Activated naive CD8-positive, alpha-beta T cell treated with anti-CD3 and anti-CD28 coated beads, Interleukin-2, amount 10 ng/mL, durations not matched to agents 7 days and 5 days (primary cell): ENCODE measurements around the gene NMU. TPM values are rescaled to one million over a fixed set of nuclear protein-coding genes. Genes with fewer than 3 reads are reported as not detected.
"Not testable (repeated sequence)": the region's sequence is repeated elsewhere in the genome, so short reads cannot be mapped to it uniquely, and the experiment has no call there.

Source experiments
- ATAC-seq: fragments of 150-1000 bp; cut with Tn5 transposase; one replicate; pipeline ENCODE4 v1.10.0; 2021; ENCODE audit warnings: low read depth, moderate library complexity
- POLR2A ChIA-PET: fragments of 350-600 bp; sonication (Branson Sonifier 250); formaldehyde crosslinking; loops from one replicate; lab custom pipeline; 2021; ENCODE audit warnings: antibody characterized with exemption; lab: Charles Lee
- DNase-seq: peaks from one replicate; pipeline ENCODE4 v3.0.0; 2021
- H3K27ac Mint-ChIP-seq: one replicate; pipeline ENCODE4 v1.8.0; 2022; ENCODE audit warnings: mild to moderate bottlenecking, mixed read lengths
- H3K27me3 Mint-ChIP-seq: one replicate; pipeline ENCODE4 v1.8.0; 2022; ENCODE audit warnings: mild to moderate bottlenecking, moderate library complexity, mixed read lengths
- H3K36me3 Mint-ChIP-seq: one replicate; pipeline ENCODE4 v1.8.0; 2021; ENCODE audit warnings: mild to moderate bottlenecking, mixed read lengths
- H3K4me1 Mint-ChIP-seq: one replicate; pipeline ENCODE4 v1.8.0; 2021; ENCODE audit warnings: mixed read lengths
- H3K4me3 Mint-ChIP-seq: one replicate; pipeline ENCODE4 v1.8.0; 2022; ENCODE audit warnings: mild to moderate bottlenecking, moderate library complexity, mixed read lengths
- H3K9me3 Mint-ChIP-seq: one replicate; pipeline ENCODE4 v1.8.0; 2021; ENCODE audit warnings: mixed read lengths
- total RNA-seq, 2 experiments: library from RNA; stranded (reverse); gene quantifications; one replicate each; pipeline ENCODE4 v1.2.3, GENCODE V29; 2021

The NMU gene
- total RNA-seq, 2 experiments from 2014 or later = not detected

GRCh38 chr4:55571806-55572205 lies 64.3 kb downstream of the NMU start:
- Mint-ChIP-seq H3K4me3 (no peak overlapping the region), H3K27ac (no peak overlapping the region), H3K36me3 (no peaks in the 10 kb centered on the region), H3K4me1 (no peaks in the 10 kb centered on the region), H3K9me3 (peaks cover 6% of the 10 kb centered on the region), H3K27me3 (peaks cover 2% of the 10 kb centered on the region)
- ATAC-seq (no peak), DNase-seq (no peak)
- POLR2A ChIA-PET = no interaction called here

DNA sequence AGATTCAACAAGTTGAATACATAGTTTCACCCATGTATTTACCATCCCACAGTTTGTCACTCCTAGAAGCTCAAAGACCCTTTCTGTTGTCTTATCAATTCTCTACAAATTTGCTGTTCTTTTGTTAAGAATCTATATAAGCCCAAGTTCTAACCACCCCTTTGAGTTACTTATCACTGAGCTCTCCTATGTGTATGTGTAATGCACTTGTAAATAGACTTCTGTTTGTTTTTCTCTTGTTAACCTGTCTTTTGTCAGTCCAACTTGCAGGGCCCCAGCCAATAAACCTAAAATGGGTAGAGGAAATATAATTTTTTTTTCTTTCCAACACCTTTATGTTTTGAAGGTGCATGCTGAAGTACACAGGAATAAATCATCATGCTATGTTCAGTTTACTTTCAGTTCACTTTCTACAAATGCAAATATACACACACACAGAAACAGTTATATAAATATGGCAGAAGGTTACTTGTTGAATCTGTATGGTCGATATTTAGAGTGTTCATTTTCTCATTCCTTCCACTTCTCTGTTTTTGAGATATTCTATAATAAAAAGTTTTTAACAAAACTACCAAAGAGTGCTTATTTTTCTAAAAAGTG lies 67.1 kb downstream of the NMU start:
- H3K4me3 Mint-ChIP-seq = no peak overlapping the region
- ATAC-seq (no peak), DNase-seq (no peak)
- H3K9me3 Mint-ChIP-seq = peaks cover 1% of the 10 kb centered on the region
- H3K27ac Mint-ChIP-seq = no peak overlapping the region
- H3K27me3 Mint-ChIP-seq = peaks cover 5% of the 10 kb centered on the region
- no peaks in the 10 kb centered on the region for H3K4me1 Mint-ChIP-seq
- POLR2A ChIA-PET = no interaction called here
- H3K36me3 Mint-ChIP-seq = no peaks in the 10 kb centered on the region

GRCh38 chr4:55561889-55562288 lies 74.2 kb downstream of the NMU start:
- Mint-ChIP-seq H3K36me3 (peaks cover 2% of the 10 kb centered on the region), H3K4me1 (peaks cover 7% of the 10 kb centered on the region), H3K27ac (no peak overlapping the region), H3K4me3 (no peak overlapping the region), H3K9me3 (peaks cover 8% of the 10 kb centered on the region), H3K27me3 (peaks cover 9% of the 10 kb centered on the region)
- POLR2A ChIA-PET = no interaction called here
- ATAC-seq (no peak), DNase-seq (no peak)

- Mint-ChIP-seq H3K4me3 (no peak overlapping the region), H3K27me3 (peaks cover 10% of the 10 kb centered on the region), H3K36me3 (peaks cover 2% of the 10 kb centered on the region), H3K9me3 (peaks cover 8% of the 10 kb centered on the region), H3K4me1 (peaks cover 7% of the 10 kb centered on the region), H3K27ac (no peak overlapping the region)
- POLR2A ChIA-PET = no interaction called here
- no peak for ATAC-seq
- DNase-seq = no peak
These were observed 76.0 kb downstream of the NMU start for GRCh38 chr4:55560096-55560495.

GRCh38 chr4:55554453-55555030 lies 81.6 kb downstream of the NMU start:
- Mint-ChIP-seq H3K27me3 (peaks cover 17% of the 10 kb centered on the region), H3K4me3 (no peak overlapping the region), H3K9me3 (peaks cover 8% of the 10 kb centered on the region), H3K36me3 (no peaks in the 10 kb centered on the region), H3K27ac (no peak overlapping the region), H3K4me1 (peaks cover 8% of the 10 kb centered on the region)
- DNase-seq (no peak), ATAC-seq (no peak)
- POLR2A ChIA-PET = no interaction called here

DNA sequence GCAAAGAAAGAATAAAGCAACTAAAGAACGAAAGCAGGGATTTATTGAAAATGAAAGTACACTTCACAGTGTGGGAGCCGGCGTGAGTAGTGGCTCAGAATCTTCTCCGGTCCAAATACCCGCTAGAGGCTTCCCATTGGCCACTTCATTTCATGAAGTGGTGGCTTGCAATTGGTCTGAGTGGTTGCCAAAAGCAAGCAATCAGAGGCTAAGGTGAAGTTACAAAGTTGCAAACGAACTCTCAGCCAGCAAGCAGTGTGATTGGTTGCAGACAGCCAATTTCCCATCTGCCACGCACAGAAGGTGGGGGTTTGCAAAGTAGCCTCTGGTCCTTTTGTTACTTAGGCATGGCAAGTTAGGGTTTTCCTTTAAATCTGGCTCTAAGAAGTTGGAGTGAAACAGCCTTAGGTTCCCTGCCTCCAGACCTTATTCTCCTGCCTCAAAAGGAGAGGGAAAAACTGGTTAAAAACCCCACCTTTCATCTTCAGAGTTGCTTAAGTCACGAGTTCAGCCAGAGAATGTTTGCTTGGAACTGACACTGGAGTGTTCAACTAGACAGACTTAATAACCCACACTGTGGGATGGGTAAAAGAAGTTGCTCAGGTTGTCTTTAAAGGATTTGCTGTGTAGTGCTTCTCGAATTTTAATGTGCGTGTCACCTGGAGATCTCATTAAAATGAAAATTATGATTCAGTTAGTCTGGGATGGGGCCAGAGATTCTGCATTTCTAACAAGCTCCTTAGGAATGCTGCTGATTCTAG lies 82.5 kb downstream of the NMU start:
- peak overlapping the region; percentile 22 for H3K4me3 Mint-ChIP-seq
- H3K27me3 Mint-ChIP-seq = peaks cover 15% of the 10 kb centered on the region
- H3K4me1 Mint-ChIP-seq = peaks cover 10% of the 10 kb centered on the region
- peak; percentile 34 for ATAC-seq
- H3K36me3 Mint-ChIP-seq = no peaks in the 10 kb centered on the region
- H3K27ac Mint-ChIP-seq = no peak overlapping the region
- POLR2A ChIA-PET = no interaction called here
- no peak for DNase-seq
- H3K9me3 Mint-ChIP-seq = peaks cover 3% of the 10 kb centered on the region

- H3K4me3 Mint-ChIP-seq, H3K9me3 Mint-ChIP-seq, ATAC-seq, H3K36me3 Mint-ChIP-seq, POLR2A ChIA-PET, DNase-seq, H3K27ac Mint-ChIP-seq: not testable (repeated sequence)
- H3K4me1 Mint-ChIP-seq = peaks cover 19% of the 10 kb centered on the region
- peaks cover 15% of the 10 kb centered on the region for H3K27me3 Mint-ChIP-seq
These were observed 84.1 kb downstream of the NMU start for GRCh38 chr4:55551964-55552363.

DNA sequence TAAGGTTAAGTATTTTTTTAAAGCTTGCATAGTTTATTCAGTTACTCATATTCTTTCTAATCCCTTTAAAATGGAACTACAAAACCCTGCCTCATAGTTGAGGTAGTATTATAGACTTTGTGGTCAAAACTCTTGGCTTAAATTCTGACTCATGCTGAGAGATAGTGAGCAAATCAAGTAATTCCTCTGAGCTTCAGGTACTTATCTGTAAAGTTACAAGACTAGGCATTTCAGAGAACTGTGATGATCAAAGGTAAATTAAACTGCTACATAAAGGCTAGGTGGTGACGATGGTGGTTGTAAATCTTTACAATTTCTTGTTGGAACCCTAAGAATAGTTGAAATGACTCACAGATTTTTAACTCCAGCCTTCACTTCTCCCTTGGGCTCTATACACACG lies 86.2 kb downstream of the NMU start:
- Mint-ChIP-seq H3K4me1 (peaks cover 22% of the 10 kb centered on the region), H3K27me3 (peaks cover 12% of the 10 kb centered on the region), H3K36me3 (no peaks in the 10 kb centered on the region), H3K9me3 (no peaks in the 10 kb centered on the region), H3K27ac (no peak overlapping the region), H3K4me3 (no peak overlapping the region)
- DNase-seq (no peak), ATAC-seq (no peak)
- POLR2A ChIA-PET = no interaction called here

GRCh38 chr4:55547918-55548317 lies 88.2 kb downstream of the NMU start:
- H3K4me1 Mint-ChIP-seq = peaks cover 33% of the 10 kb centered on the region

GRCh38 chr4:55547466-55547770 lies 88.7 kb downstream of the NMU start:
- Mint-ChIP-seq H3K4me1 (peaks cover 33% of the 10 kb centered on the region), H3K4me3 (peak overlapping the region; percentile 90), H3K36me3 (no peaks in the 10 kb centered on the region), H3K27ac (peak overlapping the region; percentile 85), H3K27me3 (peaks cover 4% of the 10 kb centered on the region), H3K9me3 (no peaks in the 10 kb centered on the region)
- POLR2A ChIA-PET = interaction anchor here (0.9 kb wide), 1 partner anchor 157 kb away, joined by 4 read pairs; no protein-coding TSS in a partner anchor
- DNase-seq = no peak
- ATAC-seq = no peak

More at GRCh38 chr4:55547918-55548317, 88.2 kb downstream of the NMU start:
- Mint-ChIP-seq H3K27ac (no peak overlapping the region), H3K27me3 (peaks cover 4% of the 10 kb centered on the region), H3K9me3 (no peaks in the 10 kb centered on the region), H3K36me3 (no peaks in the 10 kb centered on the region), H3K4me3 (peak overlapping the region; percentile 90)
- DNase-seq (no peak), ATAC-seq (no peak)
- POLR2A ChIA-PET = no interaction called here

DNA sequence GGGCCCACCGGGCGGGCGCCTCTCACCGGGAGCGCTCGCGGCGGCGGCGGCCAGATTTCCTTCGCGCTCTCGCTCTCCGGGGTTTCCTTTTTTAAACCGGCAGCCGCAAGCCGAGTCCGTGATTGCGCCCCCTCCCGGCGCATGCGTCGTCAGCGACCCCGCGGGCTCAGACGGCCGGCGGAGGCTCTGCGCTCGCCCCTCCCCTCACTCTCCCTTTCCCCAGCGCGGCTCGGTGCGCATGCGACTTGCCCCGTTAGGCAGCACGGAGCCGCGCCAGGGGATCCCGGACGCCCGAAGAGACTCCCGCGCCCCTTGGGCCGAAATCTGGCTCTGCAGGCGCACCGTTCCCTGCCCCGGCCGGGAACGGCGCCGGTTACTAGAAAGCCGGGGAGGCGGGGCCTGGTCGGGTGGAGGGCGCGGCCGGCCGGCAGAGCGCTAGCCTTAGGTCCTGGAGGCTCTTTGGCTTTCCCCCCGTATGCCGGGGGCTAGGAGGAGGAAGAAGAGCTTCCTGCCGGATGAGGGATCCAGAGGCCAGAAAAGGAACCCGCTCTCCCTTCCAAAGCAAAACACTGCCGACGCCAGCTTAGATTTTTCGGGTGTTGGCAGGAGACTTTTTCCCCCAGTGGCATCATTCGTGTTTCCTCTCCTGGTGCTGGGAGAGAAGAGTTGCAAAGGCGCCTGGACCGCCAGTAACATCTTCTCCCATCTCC lies 89.2 kb downstream of the NMU start, which contains the start of gene CLOCK:
Gene CLOCK (minus strand): TSS at position 154 of the 710 bp plus-strand sequence. CDS start 64,124 bp downstream, outside the sequence.
- Mint-ChIP-seq H3K27me3 (peaks cover 4% of the 10 kb centered on the region), H3K27ac (peak within 1 kb of the TSS; percentile 85), H3K36me3 (no peaks in the 10 kb centered on the region), H3K4me1 (peaks cover 33% of the 10 kb centered on the region), H3K4me3 (peak within 1 kb of the TSS; percentile 90), H3K9me3 (no peaks in the 10 kb centered on the region)
- peak; percentile 77 for ATAC-seq
- POLR2A ChIA-PET = interaction anchor here (0.9 kb wide), 1 partner anchor 157 kb away, joined by 4 read pairs; no protein-coding TSS in a partner anchor
- peak; percentile 89 for DNase-seq

- H3K9me3 Mint-ChIP-seq = no peaks in the 10 kb centered on the region
- peaks cover 33% of the 10 kb centered on the region for H3K4me1 Mint-ChIP-seq
- no peak for DNase-seq
- peak; percentile 67 for ATAC-seq
- H3K27ac Mint-ChIP-seq = peak overlapping the region; percentile 85
- peaks cover 4% of the 10 kb centered on the region for H3K27me3 Mint-ChIP-seq
- POLR2A ChIA-PET = interaction anchor here (1.0 to 1.4 kb wide), 6 partner anchors 12 to 1360 kb away, joined by 3 to 10 read pairs (median 4); partner anchors contain the start of genes CEP135, SRD5A3 and TMEM165
- no peaks in the 10 kb centered on the region for H3K36me3 Mint-ChIP-seq
- peak overlapping the region; percentile 90 for H3K4me3 Mint-ChIP-seq
These were observed 89.7 kb downstream of the NMU start for GRCh38 chr4:55546506-55546755.
